NCI-H748 (cell line): ENCODE measurements around the gene FUT4.
"Not testable (repeated sequence)": the region's sequence is repeated elsewhere in the genome, so short reads cannot be mapped to it uniquely, and the experiment has no call there.

Source experiments
- DNase-seq: peaks from one replicate; lab custom pipeline; 2025; ENCODE audit not compliant: unreplicated experiment; lab: John Stamatoyannopoulos, UW

Gene FUT4

GRCh38 chr11:94532211-94532610 is 11.5 kb upstream of the FUT4 start:
- no peak for DNase-seq

GRCh38 chr11:94533206-94533605 is 10.5 kb upstream of the FUT4 start:
- DNase-seq: no peak

GRCh38 chr11:94533696-94534630 is 9.8 kb upstream of the FUT4 start:
- DNase-seq: no peak

GRCh38 chr11:94536386-94536785 is 7.3 kb upstream of the FUT4 start:
- DNase-seq: no peak

GRCh38 chr11:94537031-94537600 is 6.6 kb upstream of the FUT4 start:
- DNase-seq: no peak

- peak; percentile 18 for DNase-seq
Measured at GRCh38 chr11:94539420-94539819, 4.3 kb upstream of the FUT4 start.

- no peak for DNase-seq
Measured at GRCh38 chr11:94544646-94545263, 1.0 kb downstream of the FUT4 start.

- DNase-seq: no peak
Measured at GRCh38 chr11:94545264-94546161, 1.8 kb downstream of the FUT4 start.

- no peak for DNase-seq
Measured at GRCh38 chr11:94546162-94546470, 2.4 kb downstream of the FUT4 start.

- peak; percentile 5 for DNase-seq
Measured at GRCh38 chr11:94546886-94547285, 3.2 kb downstream of the FUT4 start.

- DNase-seq: no peak
Measured at GRCh38 chr11:94549146-94549545, 5.4 kb downstream of the FUT4 start.

- no peak for DNase-seq
Measured at GRCh38 chr11:94550513-94550912, 6.8 kb downstream of the FUT4 start.

- DNase-seq: no peak
Measured at GRCh38 chr11:94553938-94554337, 10.2 kb downstream of the FUT4 start.

- DNase-seq: not testable (repeated sequence)
Measured at GRCh38 chr11:94555752-94556329, 12.1 kb downstream of the FUT4 start.

GRCh38 chr11:94557421-94557820 is 13.7 kb downstream of the FUT4 start:
- no peak for DNase-seq

- DNase-seq: no peak
Measured at GRCh38 chr11:94557992-94558391, 14.3 kb downstream of the FUT4 start.

- no peak for DNase-seq
Measured at GRCh38 chr11:94558468-94558867, 14.7 kb downstream of the FUT4 start.

- DNase-seq: no peak
Measured at GRCh38 chr11:94558932-94559331, 15.2 kb downstream of the FUT4 start.

- DNase-seq: no peak
Measured at GRCh38 chr11:94559361-94559760, 15.6 kb downstream of the FUT4 start.

- no peak for DNase-seq
Measured at GRCh38 chr11:94560834-94561233, 17.1 kb downstream of the FUT4 start.
